Neuronal stem cell (in vitro differentiated cells): ENCODE measurements around the gene FARSB.

ENCODE experiments used
- DNase-seq: peaks from one replicate; pipeline ENCODE4 v3.0.0-alpha.2; 2013; ENCODE audit warnings: low spot score
- H2AFZ ChIP-seq: one replicate; pipeline ENCODE4 v1.6.1; 2013; ENCODE audit warnings: mild to moderate bottlenecking, low read length, inconsistent platforms
- H2AK5ac ChIP-seq: 2 replicates; pipeline ENCODE4 v1.6.1; 2013; ENCODE audit warnings: low read depth, mild to moderate bottlenecking, inconsistent platforms, low read length, moderate library complexity, mixed read lengths
- H2BK120ac ChIP-seq: 2 replicates; pipeline ENCODE4 v1.6.1; 2013; ENCODE audit warnings: low read depth, mild to moderate bottlenecking, inconsistent platforms, low read length, moderate library complexity, mixed read lengths
- H2BK12ac ChIP-seq: one replicate; pipeline ENCODE4 v1.6.1; 2013; ENCODE audit warnings: low read length, inconsistent platforms
- H2BK15ac ChIP-seq: 2 replicates; pipeline ENCODE4 v1.6.1; 2013; ENCODE audit warnings: mild to moderate bottlenecking, low read length, inconsistent platforms, mixed read lengths
- H2BK5ac ChIP-seq: one replicate; pipeline ENCODE4 v1.6.1; 2013; ENCODE audit warnings: inconsistent platforms, mild to moderate bottlenecking, low read length, moderate library complexity
- H3K14ac ChIP-seq: one replicate; pipeline ENCODE4 v1.6.1; 2013; ENCODE audit warnings: low read length, inconsistent platforms
- H3K18ac ChIP-seq: 2 replicates; pipeline ENCODE4 v1.6.1; 2013; ENCODE audit warnings: low read length, inconsistent platforms
- H3K23ac ChIP-seq: 2 replicates; pipeline ENCODE4 v1.6.1; 2013; ENCODE audit warnings: low read depth, mild to moderate bottlenecking, mixed read lengths, low read length, inconsistent platforms; ENCODE audit not compliant: poor library complexity
- H3K27ac ChIP-seq: replicated peaks from 3 replicates; pipeline ENCODE4 v1.5.1; 2013; ENCODE audit warnings: low read length, inconsistent platforms
- H3K27me3 ChIP-seq, 3 experiments: 2 replicates each; pipeline ENCODE4 v1.6.1; 2013; ENCODE audit warnings: low read length in 3 of 3, mild to moderate bottlenecking in 2 of 3, inconsistent platforms in 1 of 3, low read depth in 1 of 3, mixed read lengths in 1 of 3, moderate library complexity in 1 of 3; ENCODE audit not compliant: control insufficient read depth in 3 of 3, insufficient read depth in 3 of 3
- H3K36me3 ChIP-seq, 2 donors: replicated peaks in 1 of 2; 2 replicates each; pipeline ENCODE4 v1.6.1; 2013; ENCODE audit warnings: low read length in 2 of 2; ENCODE audit not compliant: control insufficient read depth in 2 of 2, insufficient read depth in 2 of 2
- H3K4ac ChIP-seq: 2 replicates; pipeline ENCODE4 v1.6.1; 2013; ENCODE audit warnings: inconsistent platforms, mild to moderate bottlenecking, low read length, moderate library complexity
- H3K4me1 ChIP-seq, 2 donors: 1 replicate in 1 of 2; 2 replicates in 1 of 2; pipeline ENCODE4 v1.6.1; 2013; ENCODE audit warnings: low read length in 2 of 2, low read depth in 1 of 2; ENCODE audit not compliant: control insufficient read depth in 2 of 2, insufficient read depth in 1 of 2
- H3K4me2 ChIP-seq: one replicate; pipeline ENCODE4 v1.6.1; 2013; ENCODE audit warnings: mild to moderate bottlenecking, low read length, inconsistent platforms; ENCODE audit not compliant: insufficient read depth, poor library complexity, severe bottlenecking
- H3K4me3 ChIP-seq, 2 donors: 2 replicates each; pipeline ENCODE4 v1.5.1; 2013; ENCODE audit warnings: low read length in 2 of 2, mild to moderate bottlenecking in 2 of 2, inconsistent platforms in 1 of 2, moderate library complexity in 1 of 2
- H3K79me1 ChIP-seq: one replicate; pipeline ENCODE4 v1.6.1; 2013; ENCODE audit warnings: low read depth, mild to moderate bottlenecking, inconsistent platforms, low read length, moderate library complexity
- H3K9ac ChIP-seq: one replicate; pipeline ENCODE4 v1.6.1; 2013; ENCODE audit warnings: mild to moderate bottlenecking, low read depth, low read length, inconsistent platforms; ENCODE audit not compliant: poor library complexity
- H3K9me3 ChIP-seq, 2 donors: replicated peaks in 1 of 2; 2 replicates each; pipeline versions ENCODE3 to v1.6.1; 2013; ENCODE audit warnings: low read length in 2 of 2, mild to moderate bottlenecking in 2 of 2, inconsistent platforms in 1 of 2, low read depth in 1 of 2, mixed read lengths in 1 of 2, moderate library complexity in 1 of 2; ENCODE audit not compliant: control insufficient read depth in 2 of 2, insufficient read depth in 1 of 2
- H4K8ac ChIP-seq: one replicate; pipeline ENCODE4 v1.6.1; 2013; ENCODE audit warnings: low read depth, mild to moderate bottlenecking, inconsistent platforms, low read length, moderate library complexity
- H4K91ac ChIP-seq: one replicate; pipeline ENCODE4 v1.6.1; 2013; ENCODE audit warnings: low read length, low read depth, mild to moderate bottlenecking, inconsistent platforms; ENCODE audit not compliant: poor library complexity
- WGBS, 2 donors: extraction: QIAGEN DNeasy Blood & Tissue Kit; methylation state at CpG; one replicate each; pipeline ENCODE4 v1.1.7; 2013; ENCODE audit warnings: missing lambda C conversion rate in 2 of 2, mixed read lengths in 1 of 2; ENCODE audit not compliant: insufficient read length in 2 of 2, insufficient replicate concordance in 1 of 2; ENCODE audit errors: extremely low coverage in 2 of 2; 5-methylcytosine and 5-hydroxymethylcytosine counted together

The FARSB gene

DNA sequence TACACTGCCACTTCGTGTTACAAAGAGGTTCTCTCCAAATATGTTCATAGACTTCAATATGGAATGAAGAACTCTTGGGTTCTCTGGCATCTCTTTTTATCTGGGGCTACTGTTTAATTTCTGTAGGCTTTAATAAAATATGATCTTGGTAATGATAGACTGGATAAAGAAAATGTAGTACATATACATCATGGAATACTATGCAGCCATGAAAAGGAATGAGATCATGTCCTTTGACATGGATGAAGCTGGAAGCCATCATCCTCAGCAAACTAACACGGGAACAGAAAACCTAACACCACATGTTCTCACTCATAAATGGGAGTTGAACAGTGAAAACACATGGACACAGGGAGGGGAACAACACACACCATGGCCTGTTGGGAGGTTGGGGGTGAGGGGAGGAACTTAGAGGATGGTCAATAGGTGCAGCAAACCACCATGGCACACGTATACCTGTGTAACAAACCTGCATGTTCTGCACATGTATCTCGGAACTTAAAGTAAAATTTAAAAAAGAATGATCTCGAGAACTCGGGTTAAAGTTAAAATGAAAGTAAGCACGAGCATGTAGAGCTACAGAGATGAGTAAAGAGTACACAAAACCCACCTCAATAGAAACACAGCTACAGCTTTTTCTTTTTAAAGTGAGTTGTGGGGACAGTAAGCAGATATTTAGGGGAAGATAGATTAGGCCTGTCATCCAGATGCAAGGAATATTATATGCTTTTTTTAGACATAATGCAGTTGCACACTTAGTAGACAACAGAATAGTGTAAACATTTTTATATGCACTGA is 129.2 kb downstream of the FARSB start:
- no peak for DNase-seq
- Histone ChIP-seq H3K4ac (no peak overlapping the region), H3K9ac (no peak overlapping the region), H2BK5ac (no peak overlapping the region), H2BK120ac (no peak overlapping the region), H3K4me3 (no peak overlapping the region), H3K23ac (no peak overlapping the region), H3K27me3 (peaks cover 0 to 2% (median 0%) of the 10 kb centered on the region in 3 experiments), H2AK5ac (no peak overlapping the region), H3K9me3 (peaks cover 0 to under 1% of the 10 kb centered on the region in 2 donors), H3K18ac (no peak overlapping the region), H3K27ac (no peak overlapping the region), H2BK15ac (no peak overlapping the region), H4K91ac (no peak overlapping the region), H3K4me2 (no peak overlapping the region), H3K14ac (no peak overlapping the region), H2BK12ac (no peak overlapping the region), H4K8ac (no peak overlapping the region), H2AFZ (no peak overlapping the region), H3K79me1 (no peaks in the 10 kb centered on the region), H3K36me3 (no peaks in the 10 kb centered on the region), H3K4me1 (no peaks in the 10 kb centered on the region)
- no CpG with 5 or more reads among the region's 7 CpGs for WGBS, 2 donors

GRCh38 chr2:222525811-222526210 is 130.1 kb downstream of the FARSB start:
- no peak overlapping the region for H2BK5ac ChIP-seq
- WGBS, 2 donors, result no CpG with 5 or more reads among the region's 5 CpGs
- H2BK15ac ChIP-seq, result no peak overlapping the region

GRCh38 chr2:222523783-222524544 is 131.9 kb downstream of the FARSB start:
- Histone ChIP-seq H3K18ac (no peak overlapping the region), H3K9me3 (no peaks in the 10 kb centered on the region), H3K14ac (no peak overlapping the region), H2BK12ac (no peak overlapping the region), H3K4me1 (no peaks in the 10 kb centered on the region), H3K4me2 (no peak overlapping the region), H3K27ac (no peak overlapping the region), H3K79me1 (no peaks in the 10 kb centered on the region), H4K8ac (no peak overlapping the region), H3K36me3 (no peaks in the 10 kb centered on the region), H3K9ac (no peak overlapping the region), H3K4ac (no peak overlapping the region), H2AFZ (no peak overlapping the region), H2BK5ac (no peak overlapping the region), H3K27me3 (peaks cover 0 to 4% (median 2%) of the 10 kb centered on the region in 3 experiments), H2AK5ac (no peak overlapping the region), H3K23ac (no peak overlapping the region), H3K4me3 (no peak overlapping the region), H2BK120ac (no peak overlapping the region), H2BK15ac (no peak overlapping the region), H4K91ac (no peak overlapping the region)
- no CpG with 5 or more reads among the region's 4 CpGs for WGBS, 2 donors
- no peak for DNase-seq

More at GRCh38 chr2:222525811-222526210, 130.1 kb downstream of the FARSB start:
- no peak overlapping the region for H4K91ac ChIP-seq
- H3K4ac ChIP-seq, result no peak overlapping the region
- H3K18ac ChIP-seq, result no peak overlapping the region
- H2AFZ ChIP-seq, result peak overlapping the region; percentile 22
- no peak overlapping the region for H2BK12ac ChIP-seq
- H4K8ac ChIP-seq, result no peak overlapping the region
- H3K79me1 ChIP-seq, result no peaks in the 10 kb centered on the region
- no peaks in the 10 kb centered on the region for H3K4me1 ChIP-seq
- H3K14ac ChIP-seq, result no peak overlapping the region
- H3K9ac ChIP-seq, result no peak overlapping the region
- H3K4me3 ChIP-seq, result no peak overlapping the region
- H3K9me3 ChIP-seq, result no peaks in the 10 kb centered on the region
- no peak overlapping the region for H2BK120ac ChIP-seq
- no peak overlapping the region for H3K4me2 ChIP-seq
- peaks cover 0 to 2% (median 0%) of the 10 kb centered on the region in 3 experiments for H3K27me3 ChIP-seq
- no peaks in the 10 kb centered on the region for H3K36me3 ChIP-seq
- H2AK5ac ChIP-seq, result no peak overlapping the region
- H3K23ac ChIP-seq, result no peak overlapping the region
- DNase-seq, result no peak
- no peak overlapping the region for H3K27ac ChIP-seq

GRCh38 chr2:222522082-222522481 is 133.8 kb downstream of the FARSB start:
- no peak overlapping the region for H3K4me3 ChIP-seq
- no peak overlapping the region for H3K14ac ChIP-seq
- no peak overlapping the region for H2BK5ac ChIP-seq
- H3K36me3 ChIP-seq, result no peaks in the 10 kb centered on the region
- H3K23ac ChIP-seq, result no peak overlapping the region
- no peak overlapping the region for H3K4ac ChIP-seq
- no peak overlapping the region for H3K9ac ChIP-seq
- no peak overlapping the region for H2AFZ ChIP-seq
- H3K4me2 ChIP-seq, result no peak overlapping the region
- WGBS, 2 donors, result no CpG with 5 or more reads among the region's 1 CpG
- no peak overlapping the region for H2BK120ac ChIP-seq
- H3K9me3 ChIP-seq, result no peaks in the 10 kb centered on the region
- H4K8ac ChIP-seq, result no peak overlapping the region
- no peak overlapping the region for H2BK12ac ChIP-seq
- DNase-seq, result no peak
- H2BK15ac ChIP-seq, result no peak overlapping the region
- peaks cover 0 to 19% (median 2%) of the 10 kb centered on the region in 3 experiments for H3K27me3 ChIP-seq
- H3K4me1 ChIP-seq, result peaks cover 0 to 2% of the 10 kb centered on the region in 2 donors
- no peak overlapping the region for H3K27ac ChIP-seq
- H3K18ac ChIP-seq, result no peak overlapping the region
- H3K79me1 ChIP-seq, result no peaks in the 10 kb centered on the region
- H4K91ac ChIP-seq, result no peak overlapping the region
- no peak overlapping the region for H2AK5ac ChIP-seq
